ENCODE data around the gene RREB1. TPM values are rescaled to one million over a fixed set of nuclear protein-coding genes. Genes with fewer than 3 reads are reported as not detected.
A peak's percentile ranks its signal among the peaks of the same experiment; 100 is the strongest.

Gene RREB1
- polyA plus RNA-seq, 12 donors, result 14.2 to 31.9 (median 19.6) TPM; not detected in 1

DNA sequence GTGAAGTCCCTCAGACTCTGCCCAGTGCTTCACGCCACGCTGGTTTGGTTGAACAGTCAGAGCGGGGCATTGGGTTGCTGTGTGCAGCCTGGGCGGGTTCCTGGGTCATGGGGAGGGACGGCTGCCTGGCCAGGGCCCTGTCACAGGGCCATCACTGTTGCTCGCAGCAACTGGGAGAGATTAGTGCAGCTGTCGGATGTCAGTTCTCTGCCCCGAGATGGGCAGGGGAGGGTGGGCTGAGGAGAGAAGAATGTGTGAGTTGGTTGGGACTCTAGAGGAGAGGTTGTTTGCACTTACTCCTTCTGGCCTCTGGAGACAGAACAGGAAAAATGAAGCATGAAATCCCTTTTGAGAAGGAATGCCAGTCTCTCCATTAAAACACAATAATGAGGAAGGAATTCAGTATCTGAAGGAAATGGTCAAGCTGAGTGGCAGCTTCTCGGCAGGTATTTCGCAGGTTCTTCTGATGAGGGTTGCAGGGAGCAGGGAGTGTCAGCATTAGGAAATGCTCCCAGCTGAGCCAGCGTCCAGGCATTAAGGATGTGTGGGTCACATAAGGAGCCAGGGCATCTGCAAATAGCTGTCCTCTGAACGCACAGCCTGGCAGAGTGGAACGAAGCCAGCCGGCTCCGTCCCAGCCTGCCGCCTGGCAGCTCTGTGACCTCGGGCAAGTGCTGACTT is 109.3 kb downstream of the RREB1 start:
- peak; percentile 72 for DNase-seq

DNA sequence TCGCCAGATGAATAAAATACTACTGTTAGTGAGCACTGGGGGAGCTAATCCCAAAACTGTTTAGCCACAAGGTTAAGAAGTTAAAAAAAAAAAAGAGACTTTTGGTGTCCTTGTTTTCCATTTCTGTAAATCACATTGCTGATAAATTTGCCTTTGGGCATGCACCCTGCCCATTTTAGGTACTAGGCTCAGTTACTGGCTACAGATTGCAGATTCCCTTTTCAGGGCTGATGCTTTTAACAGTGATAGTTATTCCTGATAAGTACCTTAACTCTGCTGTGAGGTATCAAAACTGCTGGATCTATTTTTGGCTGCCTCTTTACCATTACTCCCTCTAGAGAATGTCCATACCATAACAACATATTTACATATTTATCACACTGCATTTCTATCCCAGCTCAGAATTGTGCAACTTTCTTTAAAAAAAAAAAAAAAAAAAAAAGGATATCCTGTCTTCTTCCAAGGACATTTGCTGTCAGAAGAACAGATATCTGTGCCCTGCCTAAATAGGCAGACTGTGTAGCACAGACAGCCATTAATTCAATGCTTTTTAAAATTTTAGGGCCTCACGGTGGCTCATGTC is 110.7 kb downstream of the RREB1 start:
- no peak for DNase-seq

DNA sequence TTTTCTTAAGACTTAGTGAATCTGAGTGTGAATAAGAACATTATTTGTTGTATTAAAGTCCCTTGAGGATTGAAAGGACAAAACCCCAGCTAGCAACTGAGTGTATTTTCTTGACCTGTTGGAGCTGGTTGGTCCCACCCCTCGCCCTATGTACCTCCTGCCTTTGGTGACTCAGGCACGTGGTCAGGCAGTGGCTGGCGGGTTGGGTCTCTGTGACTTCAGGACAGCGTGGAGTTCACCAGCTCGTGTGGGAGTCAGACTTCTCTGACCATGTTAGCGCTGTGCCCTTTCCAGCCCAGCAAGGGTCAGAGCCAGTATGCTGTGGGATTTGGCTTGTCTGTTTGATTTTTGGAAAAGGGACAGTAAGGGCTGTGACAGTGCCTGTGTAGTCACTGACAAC is 111.5 kb downstream of the RREB1 start:
- DNase-seq, result no peak

DNA sequence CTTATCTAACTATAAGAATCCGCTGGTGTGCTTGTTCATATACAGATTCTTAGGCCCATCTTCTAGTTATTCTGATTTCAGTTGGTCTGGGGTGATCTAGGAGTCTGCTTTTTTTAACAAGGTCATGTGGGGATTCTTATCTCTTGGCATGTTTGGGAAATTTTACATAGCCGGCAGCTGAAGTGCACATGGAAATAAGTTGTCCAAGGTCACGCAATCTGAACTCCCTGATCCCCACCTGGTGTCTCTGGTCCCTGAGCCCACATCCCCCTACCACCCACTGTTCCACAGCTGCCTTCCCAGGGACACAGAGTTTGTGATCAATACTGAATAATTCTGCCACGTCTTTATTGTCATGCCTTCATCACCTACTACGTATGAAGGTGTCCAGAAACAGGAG is 114.4 kb downstream of the RREB1 start:
- DNase-seq, result no peak

DNA sequence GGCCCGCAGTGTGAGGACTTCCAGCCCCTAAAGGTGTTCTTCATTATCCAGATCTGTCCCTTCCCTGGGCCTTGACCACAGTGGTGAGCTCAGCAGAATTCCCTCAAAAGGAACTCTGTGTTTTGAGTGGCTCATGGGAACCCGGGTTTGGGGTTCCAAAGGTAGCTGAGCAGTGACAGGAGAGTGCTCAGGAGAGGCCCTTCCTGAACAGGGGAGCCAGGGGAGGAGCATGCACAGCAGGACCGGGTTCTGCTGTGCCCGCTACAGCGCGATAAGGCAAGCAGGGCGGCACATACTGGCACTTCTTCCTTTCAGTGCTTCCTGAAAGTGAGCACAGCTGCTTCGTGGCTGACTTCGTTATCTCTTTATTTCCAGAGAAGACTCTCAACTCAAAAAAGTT is 117.0 kb downstream of the RREB1 start:
- no peak for DNase-seq

DNA sequence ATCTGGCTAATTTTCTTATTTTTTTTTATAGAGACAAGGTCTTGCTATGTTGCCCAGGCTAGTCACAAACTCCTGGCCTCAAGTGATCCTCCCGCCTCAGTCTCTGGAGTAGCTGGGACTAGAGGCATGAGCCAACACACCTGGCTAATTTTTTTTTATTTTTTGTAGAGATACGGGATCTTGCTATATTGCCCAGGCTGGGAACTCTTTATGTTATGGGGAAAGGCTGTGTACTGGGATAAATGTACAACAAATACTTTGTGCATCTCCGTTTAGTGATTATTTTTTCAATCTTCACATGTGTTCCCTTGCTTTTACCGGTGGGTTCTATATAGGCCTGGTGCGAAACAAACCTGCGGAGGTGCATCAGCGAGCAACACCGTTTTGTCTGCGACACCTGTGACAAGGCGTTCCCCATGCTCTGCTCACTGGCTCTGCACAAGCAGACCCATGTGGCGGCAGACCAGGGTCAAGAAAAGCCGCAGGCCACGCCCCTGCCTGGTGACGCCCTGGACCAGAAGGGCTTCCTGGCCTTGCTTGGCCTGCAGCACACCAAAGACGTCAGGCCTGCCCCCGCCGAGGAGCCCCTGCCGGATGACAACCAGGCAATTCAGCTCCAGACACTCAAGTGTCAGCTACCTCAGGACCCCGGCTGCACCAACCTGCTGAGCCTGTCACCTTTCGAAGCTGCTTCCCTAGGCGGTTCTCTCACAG is 121.1 kb downstream of the RREB1 start:
- DNase-seq, result no peak

DNA sequence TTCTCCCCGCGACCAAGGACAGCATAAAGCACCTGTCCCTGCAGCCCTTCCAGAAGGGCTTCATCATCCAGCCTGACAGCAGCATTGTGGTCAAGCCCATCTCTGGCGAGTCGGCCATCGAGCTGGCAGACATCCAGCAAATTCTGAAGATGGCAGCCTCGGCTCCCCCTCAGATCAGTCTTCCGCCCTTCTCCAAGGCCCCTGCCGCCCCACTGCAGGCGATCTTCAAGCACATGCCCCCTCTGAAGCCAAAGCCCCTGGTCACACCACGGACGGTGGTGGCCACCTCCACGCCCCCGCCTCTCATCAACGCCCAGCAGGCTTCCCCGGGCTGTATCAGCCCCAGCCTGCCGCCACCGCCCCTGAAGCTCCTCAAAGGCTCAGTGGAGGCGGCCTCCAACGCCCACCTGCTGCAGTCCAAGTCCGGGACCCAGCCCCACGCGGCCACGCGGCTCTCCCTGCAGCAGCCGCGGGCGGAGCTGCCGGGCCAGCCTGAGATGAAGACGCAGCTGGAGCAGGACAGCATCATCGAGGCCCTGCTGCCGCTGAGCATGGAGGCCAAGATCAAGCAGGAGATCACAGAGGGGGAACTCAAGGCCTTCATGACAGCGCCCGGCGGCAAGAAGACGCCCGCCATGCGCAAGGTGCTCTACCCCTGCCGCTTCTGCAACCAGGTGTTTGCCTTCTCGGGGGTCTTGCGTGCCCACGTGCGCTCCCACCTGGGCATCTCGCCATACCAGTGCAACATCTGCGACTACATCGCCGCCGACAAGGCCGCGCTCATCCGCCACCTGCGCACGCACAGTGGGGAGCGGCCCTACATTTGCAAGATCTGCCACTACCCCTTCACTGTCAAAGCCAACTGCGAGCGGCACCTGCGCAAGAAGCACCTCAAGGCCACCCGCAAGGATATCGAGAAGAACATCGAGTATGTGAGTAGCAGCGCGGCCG is 121.9 kb downstream of the RREB1 start:
- DNase-seq, result no peak

DNA sequence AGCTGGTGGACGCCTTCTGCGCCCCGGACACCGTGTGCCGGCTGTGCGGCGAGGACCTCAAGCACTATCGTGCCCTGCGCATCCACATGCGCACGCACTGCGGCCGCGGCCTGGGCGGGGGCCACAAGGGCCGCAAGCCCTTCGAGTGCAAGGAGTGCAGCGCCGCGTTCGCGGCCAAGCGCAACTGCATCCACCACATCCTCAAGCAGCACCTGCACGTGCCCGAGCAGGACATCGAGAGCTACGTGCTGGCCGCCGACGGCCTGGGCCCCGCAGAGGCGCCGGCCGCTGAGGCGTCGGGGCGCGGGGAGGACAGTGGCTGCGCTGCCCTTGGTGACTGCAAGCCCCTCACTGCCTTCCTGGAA is 122.5 kb downstream of the RREB1 start:
- no peak for DNase-seq

DNA sequence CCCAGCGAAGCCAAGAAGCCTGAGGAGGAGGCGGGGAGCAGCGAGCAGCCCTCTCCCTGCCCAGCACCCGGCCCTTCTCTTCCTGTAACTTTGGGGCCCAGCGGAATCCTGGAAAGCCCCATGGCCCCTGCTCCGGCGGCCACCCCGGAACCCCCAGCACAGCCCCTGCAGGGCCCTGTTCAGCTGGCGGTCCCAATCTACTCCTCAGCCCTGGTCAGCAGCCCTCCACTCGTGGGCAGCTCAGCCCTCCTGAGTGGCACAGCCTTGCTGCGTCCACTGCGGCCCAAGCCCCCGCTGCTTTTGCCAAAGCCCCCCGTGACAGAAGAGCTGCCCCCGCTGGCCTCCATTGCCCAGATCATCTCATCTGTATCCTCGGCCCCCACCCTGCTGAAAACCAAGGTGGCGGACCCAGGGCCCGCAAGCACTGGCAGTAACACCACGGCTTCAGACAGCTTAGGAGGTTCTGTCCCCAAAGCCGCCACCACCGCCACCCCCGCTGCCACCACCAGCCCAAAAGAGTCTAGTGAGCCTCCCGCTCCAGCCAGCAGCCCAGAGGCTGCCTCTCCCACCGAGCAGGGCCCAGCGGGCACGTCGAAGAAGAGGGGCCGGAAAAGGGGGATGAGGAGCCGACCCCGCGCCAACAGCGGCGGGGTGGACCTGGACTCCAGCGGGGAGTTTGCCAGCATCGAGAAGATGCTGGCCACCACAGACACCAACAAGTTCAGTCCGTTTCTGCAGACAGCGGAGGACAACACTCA is 123.4 kb downstream of the RREB1 start:
- no peak for DNase-seq

DNA sequence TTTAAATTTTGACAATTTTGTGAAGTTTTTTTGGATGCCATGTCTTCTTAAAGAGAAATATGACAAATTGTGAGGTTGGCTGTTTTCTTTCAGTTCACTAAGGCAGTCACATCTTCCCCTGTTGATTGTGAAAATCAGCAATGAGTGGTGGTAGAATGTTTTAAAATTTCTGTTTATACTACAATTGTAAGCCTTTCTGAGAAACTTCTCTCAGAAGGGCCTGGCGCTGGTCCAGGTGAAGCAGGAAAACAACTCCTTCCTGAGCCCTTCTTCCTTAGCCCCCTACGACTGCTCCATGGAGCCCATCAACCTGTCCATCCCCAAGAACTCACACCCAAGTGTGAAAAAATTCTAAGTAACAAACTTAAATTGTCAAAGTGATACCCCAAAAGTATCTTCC is 124.6 kb downstream of the RREB1 start:
- no peak for DNase-seq

DNA sequence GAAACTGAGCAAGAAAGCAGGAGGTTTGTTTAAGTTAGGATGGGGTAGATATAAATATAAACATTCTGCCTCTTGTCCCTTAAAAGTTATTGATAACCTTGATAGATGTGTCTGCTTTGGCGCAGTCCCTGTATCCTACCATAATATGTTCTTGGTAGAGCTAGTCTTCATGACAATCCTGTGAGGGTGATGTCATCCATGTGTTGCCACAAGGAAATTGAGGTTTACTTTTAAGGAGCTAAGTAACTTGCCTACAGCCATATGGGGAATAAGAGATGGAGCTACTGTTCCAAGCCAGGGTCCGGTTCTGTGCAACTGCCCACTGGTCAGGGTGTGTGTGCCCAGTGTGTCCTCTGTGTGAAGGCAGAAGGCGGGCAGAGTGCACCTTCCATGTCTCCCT is 126.8 kb downstream of the RREB1 start:
- DNase-seq, result no peak

DNA sequence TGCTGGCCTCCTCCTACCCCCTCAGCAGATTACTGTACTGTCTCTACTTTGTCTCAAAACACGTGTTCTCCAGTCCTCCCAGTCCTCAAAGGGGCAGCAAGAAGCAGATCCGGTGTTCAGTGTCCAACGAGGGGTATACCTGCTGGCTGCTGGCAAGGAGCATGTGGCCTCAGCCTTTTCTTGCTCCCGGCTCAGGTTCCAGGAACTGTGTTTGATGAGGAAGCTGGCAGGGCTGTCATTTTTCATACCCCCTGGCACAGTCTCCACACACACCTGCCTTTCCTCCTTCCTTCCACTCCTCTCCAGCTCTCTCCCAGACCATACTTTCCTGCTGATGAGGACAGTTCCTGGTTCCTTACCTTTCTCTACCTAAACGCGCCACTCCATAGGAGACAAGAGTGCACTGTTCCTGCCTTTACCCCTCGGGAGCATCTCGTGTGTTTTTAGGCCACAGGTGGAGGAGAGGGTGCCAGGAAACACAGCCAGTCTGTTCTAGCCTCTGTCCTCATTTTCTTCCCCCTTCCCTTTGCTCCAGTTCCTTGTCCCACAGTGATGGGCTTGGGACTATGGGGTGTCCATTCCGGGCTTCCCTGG is 128.0 kb downstream of the RREB1 start:
- no peak for DNase-seq

DNA sequence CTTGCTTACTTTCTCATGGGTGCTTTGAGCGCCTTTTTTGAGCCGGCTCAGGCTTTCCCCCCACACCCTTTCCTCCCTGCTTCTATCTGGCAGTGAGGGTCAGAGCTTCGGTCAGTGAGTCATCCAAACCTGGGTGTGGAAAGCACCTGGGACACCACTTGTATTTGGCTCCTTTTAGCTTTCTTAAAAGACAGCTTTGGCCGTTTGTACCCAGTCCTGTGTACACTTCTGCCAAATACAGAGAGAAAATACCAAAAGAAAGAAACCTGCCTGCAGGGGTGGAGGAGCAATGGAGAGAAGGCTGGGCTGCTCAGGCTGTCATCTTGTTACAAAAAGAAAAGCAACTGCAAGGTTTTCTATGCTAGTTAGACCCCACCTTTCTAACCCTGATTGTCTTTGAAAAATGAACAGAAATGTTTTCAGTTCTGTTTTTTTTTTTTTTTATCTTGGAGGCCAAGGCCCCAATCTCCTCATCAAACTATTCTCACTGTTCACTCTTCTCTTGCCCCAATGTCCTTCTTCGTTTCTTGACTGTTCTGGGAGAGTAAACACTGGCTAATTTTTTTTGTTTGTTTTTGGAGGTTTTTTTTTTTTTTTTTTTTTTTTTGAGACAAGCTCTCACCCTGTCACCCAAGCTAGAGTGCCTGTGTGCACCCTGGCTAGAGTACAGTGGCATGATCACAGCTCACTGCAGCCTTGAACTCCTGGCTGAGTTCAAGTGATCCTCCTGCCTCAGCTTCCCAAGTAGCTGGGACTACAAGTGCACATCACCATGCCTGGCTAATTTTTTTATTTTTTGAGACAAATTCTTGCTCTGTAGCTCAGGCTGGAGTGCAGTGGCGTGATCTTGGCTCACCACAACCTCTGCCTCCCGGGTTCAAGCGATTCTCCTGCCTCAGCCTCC is 128.8 kb downstream of the RREB1 start:
- no peak for DNase-seq

DNA sequence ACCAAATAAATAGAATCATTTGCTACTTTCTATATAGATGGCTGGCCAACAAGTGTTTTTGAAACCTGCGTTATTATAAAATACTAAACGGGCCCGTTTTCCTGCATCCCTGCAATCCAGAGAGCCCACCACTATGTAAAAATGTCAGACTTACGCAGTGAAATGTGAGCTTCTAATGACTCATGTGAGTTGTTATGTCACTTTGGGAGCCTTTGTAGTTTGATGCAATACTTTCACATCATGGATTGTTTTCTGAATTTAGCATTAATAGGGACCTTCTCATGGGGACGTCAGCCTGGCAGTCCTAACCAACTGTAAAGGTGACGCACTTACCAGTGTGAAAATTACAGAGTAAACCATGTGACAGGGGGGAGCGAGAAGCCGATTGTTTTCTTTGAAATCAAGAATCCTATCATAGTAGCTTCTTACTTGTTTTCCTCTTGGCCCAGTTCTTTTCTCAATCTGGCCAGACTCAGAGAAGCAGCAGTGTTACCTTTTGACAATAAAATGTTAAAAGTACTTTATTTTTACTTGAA is 130.0 kb downstream of the RREB1 start:
- no peak for DNase-seq

DNA sequence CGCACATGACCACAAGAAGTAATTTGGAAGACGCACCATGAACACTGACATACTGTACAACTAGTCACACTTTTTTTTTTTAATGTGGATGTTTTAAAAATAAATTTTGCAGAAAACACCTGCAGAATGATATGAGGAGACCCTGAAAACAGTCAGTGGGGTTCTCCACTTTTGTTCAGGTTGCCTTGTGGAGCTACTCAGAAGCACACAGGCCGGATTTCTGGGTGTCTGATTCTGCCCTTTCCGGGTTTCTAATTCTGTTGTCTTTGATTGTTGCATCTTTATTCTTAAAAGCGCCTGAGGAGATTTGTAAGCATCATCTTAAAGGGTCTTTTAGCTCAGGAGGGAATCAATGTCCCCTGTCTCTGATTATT is 130.8 kb downstream of the RREB1 start:
- no peak for DNase-seq

DNA sequence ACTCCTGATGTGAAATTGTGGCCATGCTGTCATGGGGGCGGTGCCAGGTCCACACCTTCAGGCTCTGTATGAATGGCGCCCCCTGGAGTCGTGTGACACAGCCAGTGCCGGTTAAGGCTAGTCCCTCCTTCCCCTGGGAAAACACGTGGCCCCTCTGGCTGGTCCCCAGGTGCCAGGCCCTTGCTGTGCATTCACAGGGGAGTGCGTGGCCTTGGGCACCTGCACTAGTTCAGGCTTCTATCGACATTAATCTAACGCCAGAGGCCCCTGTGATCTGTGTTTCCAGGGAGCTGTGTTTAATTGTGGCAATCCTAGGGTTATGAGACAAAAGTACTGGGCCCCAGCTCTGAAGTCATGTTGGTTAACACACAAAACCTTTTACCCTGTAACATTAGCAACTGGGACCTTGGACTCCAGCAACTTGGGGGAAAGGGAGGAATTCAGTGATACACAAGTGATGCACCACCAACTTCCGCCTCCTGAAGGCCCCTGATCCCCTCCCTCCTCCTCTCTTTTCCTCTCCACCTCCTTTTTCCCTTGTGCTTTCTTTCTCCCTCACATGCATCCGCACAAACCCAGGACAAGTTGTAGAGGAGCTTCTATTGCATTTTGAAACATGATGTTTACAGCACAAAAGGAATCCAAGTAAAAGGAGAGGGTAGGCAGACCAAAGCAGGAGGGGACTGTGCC is 131.3 kb downstream of the RREB1 start:
- DNase-seq, result peak; percentile 39

DNA sequence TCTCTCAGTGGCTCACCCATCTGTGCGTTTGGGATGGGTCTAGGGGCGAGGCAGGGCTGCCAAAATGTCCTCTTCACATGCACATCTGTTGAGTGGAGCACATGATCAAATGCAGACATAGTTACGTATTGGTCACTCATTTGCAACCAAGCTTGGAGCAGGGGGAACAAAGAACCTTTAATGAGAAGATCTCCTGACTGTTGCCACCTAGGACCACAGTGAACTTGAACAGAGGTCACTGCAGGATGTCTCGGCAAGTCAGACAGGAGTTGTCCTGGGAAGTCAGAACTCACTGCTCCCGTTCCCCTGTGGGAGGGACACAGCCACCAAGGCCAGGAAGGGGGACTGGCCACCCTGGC is 131.8 kb downstream of the RREB1 start:
- DNase-seq, result no peak

DNA sequence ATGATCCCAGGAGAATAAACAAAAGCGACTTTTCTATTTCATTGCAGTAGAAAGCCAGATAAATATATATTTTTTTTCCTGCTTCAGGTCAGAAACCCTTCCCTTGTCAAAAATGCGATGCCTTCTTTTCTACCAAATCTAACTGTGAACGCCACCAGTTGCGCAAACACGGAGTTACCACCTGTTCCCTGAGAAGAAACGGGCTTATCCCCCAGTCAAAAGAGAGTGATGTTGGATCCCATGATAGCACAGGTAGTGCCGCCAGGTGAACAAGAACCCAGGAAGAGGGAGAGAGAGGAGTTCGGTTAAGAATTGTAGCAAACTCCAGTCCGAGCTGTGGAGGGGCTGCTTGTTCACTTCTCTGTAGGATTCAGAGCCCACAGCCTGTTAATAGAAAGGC is 132.6 kb downstream of the RREB1 start:
- no peak for DNase-seq

DNA sequence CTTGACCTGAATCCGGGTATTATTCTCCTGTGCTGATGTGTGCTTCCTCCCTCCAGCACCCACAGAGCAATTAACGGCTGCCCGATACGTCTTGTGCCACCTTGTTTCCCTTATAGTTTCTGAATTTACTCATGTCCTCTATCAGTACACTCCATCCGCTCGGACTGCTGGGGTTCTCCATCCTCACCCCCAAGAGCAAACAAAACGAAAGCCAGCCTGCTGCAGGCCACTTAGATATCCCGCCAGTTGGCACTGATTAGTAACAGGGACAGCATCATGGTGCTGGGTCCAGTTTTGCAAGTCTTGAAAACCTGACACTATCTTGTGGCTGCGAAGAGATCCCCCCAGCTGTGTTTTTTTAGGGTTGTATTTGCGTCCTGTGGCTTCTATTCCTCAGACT is 133.4 kb downstream of the RREB1 start:
- DNase-seq, result no peak

All from muscle of arm (tissue), 12 donors.